Fibroblast of lung (primary cell): ENCODE measurements around the gene SCAF11. TPM values are rescaled to one million over a fixed set of nuclear protein-coding genes. Genes with fewer than 3 reads are reported as not detected.

ENCODE experiments used
- DNase-seq, 2 donors: peaks; one replicate each; pipeline versions ENCODE4 v3.0.0 to v3.0.0-alpha.2; 2010; ENCODE audit warnings: low read depth in 2 of 2
- H2AFZ ChIP-seq: 2 replicates; pipeline ENCODE4 v1.5.1; 2012; ENCODE audit warnings: low read length, control low read depth, inconsistent platforms
- H3K27ac ChIP-seq: 2 replicates; pipeline ENCODE4 v1.5.1; 2011; ENCODE audit warnings: low read length, control low read depth; ENCODE audit not compliant: insufficient read depth
- H3K27me3 ChIP-seq: 2 replicates; pipeline ENCODE4 v1.5.1; 2011; ENCODE audit warnings: mild to moderate bottlenecking, low read length; ENCODE audit not compliant: control insufficient read depth, insufficient read depth
- H3K36me3 ChIP-seq: 2 replicates; pipeline ENCODE4 v1.5.1; 2011; ENCODE audit warnings: low read length; ENCODE audit not compliant: control insufficient read depth, insufficient read depth
- H3K4me1 ChIP-seq: 2 replicates; pipeline ENCODE4 v1.5.1; 2011; ENCODE audit warnings: low read length; ENCODE audit not compliant: control insufficient read depth, insufficient read depth; ENCODE audit errors: extremely low read depth
- H3K4me2 ChIP-seq: 2 replicates; pipeline ENCODE4 v1.5.1; 2011; ENCODE audit warnings: low read length, control low read depth; ENCODE audit not compliant: insufficient read depth; ENCODE audit errors: extremely low read depth
- H3K4me3 ChIP-seq, 4 experiments: fragments of 200-600 bp in 1 of 4; sonication (generic) in 1 of 4; replicated peaks in 1 of 4; 2 replicates each; pipeline ENCODE4 v1.5.1; 2011 to 2016; ENCODE audit warnings: low read length in 4 of 4, low read depth in 3 of 4, mild to moderate bottlenecking in 3 of 4, control low read depth in 2 of 4, inconsistent platforms in 1 of 4, mixed read lengths in 1 of 4; ENCODE audit not compliant: insufficient read depth in 1 of 4; ENCODE audit errors: control extremely low read depth in 1 of 4
- H3K79me2 ChIP-seq: 2 replicates; pipeline ENCODE4 v1.5.1; 2012; ENCODE audit warnings: mild to moderate bottlenecking, low read length, inconsistent platforms; ENCODE audit not compliant: control insufficient read depth, insufficient read depth
- H3K9ac ChIP-seq: 2 replicates; pipeline ENCODE4 v1.5.1; 2011; ENCODE audit warnings: mild to moderate bottlenecking, low read length, control low read depth; ENCODE audit not compliant: insufficient read depth
- H3K9me3 ChIP-seq: 2 replicates; pipeline ENCODE4 v1.5.1; 2012; ENCODE audit warnings: low read depth, low read length; ENCODE audit not compliant: control insufficient read depth, insufficient read depth
- H4K20me1 ChIP-seq: 2 replicates; pipeline ENCODE4 v1.5.1; 2011; ENCODE audit warnings: low read length; ENCODE audit not compliant: control insufficient read depth, insufficient read depth; ENCODE audit errors: extremely low read depth
- CTCF ChIP-seq, 2 donors: IDR thresholded peaks in 1 of 2; conservative IDR thresholded peaks in 1 of 2; 1 replicate in 1 of 2; 2 replicates in 1 of 2; pipeline ENCODE4 v1.5.1; 2011 to 2012; ENCODE audit warnings: low read length in 2 of 2, control low read depth in 1 of 2, inconsistent platforms in 1 of 2, low read depth in 1 of 2, mild to moderate bottlenecking in 1 of 2
- EZH2 ChIP-seq: IDR thresholded peaks from 2 replicates; pipeline ENCODE4 v1.5.1; 2012; ENCODE audit warnings: low read length, control low read depth, mild to moderate bottlenecking; ENCODE audit errors: missing control alignments
- polyA plus RNA-seq, 2 donors: library from polyadenylated mRNA; depleted of rRNA in 1 of 2; stranded (reverse) in 1 of 2; unstranded in 1 of 2; fragments of >200 nt; gene quantifications; 2 replicates each; pipeline ENCODE4 v1.2.1, GENCODE V29; 2011 to 2012; ENCODE audit warnings: missing spikeins in 1 of 2
- total RNA-seq: library from RNA; depleted of rRNA; stranded (reverse); fragments of >200 nt; gene quantifications from 2 replicates; pipeline ENCODE4 v1.2.1, GENCODE V29; 2014

SCAF11 gene
- total and polyA plus RNA-seq, 2 donors (not counting 1 experiment from before 2014, with no cell fraction given) = 43.8 to 79.4 TPM

- no peaks in the 10 kb centered on the region for H3K27me3 ChIP-seq
- H3K27ac ChIP-seq = no peak overlapping the region
- H3K9me3 ChIP-seq = no peaks in the 10 kb centered on the region
- H3K4me2 ChIP-seq = no peak overlapping the region
- no peak overlapping the region for H3K4me3 ChIP-seq
- no peaks in the 10 kb centered on the region for H4K20me1 ChIP-seq
- no peak overlapping the region for H3K9ac ChIP-seq
- no peak overlapping the region for H2AFZ ChIP-seq
- no peaks in the 10 kb centered on the region for H3K79me2 ChIP-seq
- TF ChIP-seq EZH2 (no peak), CTCF (conservative IDR thresholded peaks at IDR 0.05 in 1 of 2, IDR thresholded peaks at IDR 0.05 in 1 of 2; ENCODE audit: low read depth in 1 of 2, low read length in 2 of 2) (no peak)
- no peaks in the 10 kb centered on the region for H3K4me1 ChIP-seq
- H3K36me3 ChIP-seq = peaks cover 5% of the 10 kb centered on the region
- DNase-seq = no peak
These were observed 56.9 kb downstream of the SCAF11 start for GRCh38 chr12:45933504-45933903.

- Histone ChIP-seq H3K4me2 (no peak overlapping the region), H3K9me3 (no peaks in the 10 kb centered on the region), H3K27me3 (no peaks in the 10 kb centered on the region), H3K79me2 (no peaks in the 10 kb centered on the region), H3K4me1 (no peaks in the 10 kb centered on the region), H3K27ac (no peak overlapping the region), H3K4me3 (no peak overlapping the region), H4K20me1 (no peaks in the 10 kb centered on the region), H2AFZ (no peak overlapping the region), H3K36me3 (peaks cover 8% of the 10 kb centered on the region), H3K9ac (no peak overlapping the region)
- DNase-seq = no peak
- TF ChIP-seq EZH2 (no peak), CTCF (conservative IDR thresholded peaks at IDR 0.05 in 1 of 2, IDR thresholded peaks at IDR 0.05 in 1 of 2; ENCODE audit: low read depth in 1 of 2, low read length in 2 of 2) (no peak)
These were observed 60.0 kb downstream of the SCAF11 start for GRCh38 chr12:45930369-45930768.

GRCh38 chr12:45928309-45928708, 62.1 kb downstream of the SCAF11 start:
- no peak overlapping the region for H3K9ac ChIP-seq
- no peak for TF ChIP-seq CTCF (conservative IDR thresholded peaks at IDR 0.05 in 1 of 2, IDR thresholded peaks at IDR 0.05 in 1 of 2; ENCODE audit: low read depth in 1 of 2, low read length in 2 of 2)
- TF ChIP-seq EZH2 = no peak
- H3K4me2 ChIP-seq = no peak overlapping the region
- no peak for DNase-seq
- no peaks in the 10 kb centered on the region for H3K79me2 ChIP-seq
- no peaks in the 10 kb centered on the region for H4K20me1 ChIP-seq
- no peaks in the 10 kb centered on the region for H3K4me1 ChIP-seq
- no peaks in the 10 kb centered on the region for H3K9me3 ChIP-seq
- H3K36me3 ChIP-seq = peaks cover 10% of the 10 kb centered on the region
- no peaks in the 10 kb centered on the region for H3K27me3 ChIP-seq
- H3K27ac ChIP-seq = no peak overlapping the region
- no peak overlapping the region for H2AFZ ChIP-seq
- H3K4me3 ChIP-seq = no peak overlapping the region
